ENCODE results near the gene UBE3C.
"Not testable (repeated sequence)": the region's sequence is repeated elsewhere in the genome, so short reads cannot be mapped to it uniquely, and the experiment has no call there.

DNA sequence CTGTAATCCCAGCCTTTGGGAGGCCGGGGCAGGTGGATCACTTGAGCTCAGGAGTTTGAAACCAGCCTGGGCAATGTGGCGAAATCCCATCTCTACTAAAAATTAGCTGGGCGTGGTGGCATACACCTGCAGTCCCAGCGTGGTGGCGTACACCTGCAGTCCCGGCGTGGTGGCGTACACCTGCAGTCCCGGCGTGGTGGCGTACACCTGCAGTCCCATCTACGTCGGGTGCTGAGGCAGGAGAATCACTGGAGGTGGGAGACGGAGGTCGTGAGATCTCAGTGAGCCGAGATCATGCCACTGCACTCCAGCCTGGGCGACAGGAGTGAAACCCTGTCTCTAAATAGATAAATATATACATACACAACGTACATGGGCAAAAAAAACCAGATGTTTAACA, 116.1 kb downstream of the UBE3C start:
- not testable (repeated sequence) for TF ChIP-seq CTCF, POLR2A, EP300, POLR2AphosphoS5 (IDR thresholded peaks at IDR 0.05)

All from gastroesophageal sphincter (tissue), 3 donors.